CD4-positive, alpha-beta memory T cell (primary cell): Measurements from ENCODE around the gene DLGAP1. TPM values are rescaled to one million over a fixed set of nuclear protein-coding genes. Genes with fewer than 3 reads are reported as not detected.

Source experiments
- CTCF ChIA-PET: fragments of 350-600 bp; sonication (Branson Sonifier 250); formaldehyde crosslinking; loops from one replicate; lab custom pipeline; 2021; ENCODE audit warnings: inconsistent platforms; ENCODE audit not compliant: partially characterized antibody; lab: Charles Lee
- POLR2A ChIA-PET: fragments of 350-600 bp; sonication (Branson Sonifier 250); formaldehyde crosslinking; loops from one replicate; lab custom pipeline; 2021; ENCODE audit not compliant: partially characterized antibody; lab: Charles Lee
- DNase-seq, 5 donors: peaks; one replicate each; pipeline versions ENCODE4 v3.0.0 to v3.0.0-alpha.2; 2020 to 2022; ENCODE audit warnings: mixed read lengths in 1 of 5
- H3K27ac ChIP-seq: one replicate; pipeline ENCODE4 v1.7.0; 2013; ENCODE audit warnings: low read depth, low read length
- H3K27me3 ChIP-seq: 2 replicates; pipeline ENCODE4 v1.7.0; 2013; ENCODE audit warnings: mild to moderate bottlenecking, low read length, moderate library complexity; ENCODE audit not compliant: insufficient read depth
- H3K36me3 ChIP-seq: 2 replicates; pipeline ENCODE4 v1.7.0; 2013; ENCODE audit warnings: mild to moderate bottlenecking, low read length, moderate library complexity; ENCODE audit not compliant: insufficient read depth
- H3K4me1 ChIP-seq: 2 replicates; pipeline ENCODE4 v1.7.0; 2013; ENCODE audit warnings: mild to moderate bottlenecking, low read length, moderate library complexity; ENCODE audit not compliant: insufficient read depth
- H3K4me3 ChIP-seq, 2 donors: one replicate each; pipeline ENCODE4 v1.7.0; 2013; ENCODE audit warnings: low read length in 2 of 2, mild to moderate bottlenecking in 1 of 2
- H3K9me3 ChIP-seq, 2 donors: one replicate each; pipeline ENCODE4 v1.7.0; 2013; ENCODE audit warnings: low read length in 2 of 2, control low read depth in 1 of 2; ENCODE audit not compliant: control insufficient read depth in 1 of 2
- H3K27ac Mint-ChIP-seq, 7 donors: one replicate each; pipeline ENCODE4 v1.8.0; 2020 to 2021; ENCODE audit warnings: mixed read lengths in 7 of 7, mild to moderate bottlenecking in 6 of 7, inconsistent platforms in 3 of 7, moderate library complexity in 3 of 7
- H3K27me3 Mint-ChIP-seq, 2 donors: one replicate each; pipeline ENCODE4 v1.8.0; 2020 to 2021; ENCODE audit warnings: mixed read lengths in 2 of 2
- H3K36me3 Mint-ChIP-seq, 2 donors: one replicate each; pipeline ENCODE4 v1.8.0; 2020 to 2021; ENCODE audit warnings: mixed read lengths in 2 of 2, inconsistent platforms in 1 of 2, mild to moderate bottlenecking in 1 of 2
- H3K4me1 Mint-ChIP-seq, 4 donors: one replicate each; pipeline ENCODE4 v1.8.0; 2020 to 2021; ENCODE audit warnings: mixed read lengths in 4 of 4, mild to moderate bottlenecking in 1 of 4
- H3K4me3 Mint-ChIP-seq, 8 donors: one replicate each; pipeline ENCODE4 v1.8.0; 2020 to 2021; ENCODE audit warnings: mixed read lengths in 8 of 8, mild to moderate bottlenecking in 7 of 8, moderate library complexity in 6 of 8, inconsistent platforms in 3 of 8
- H3K9me3 Mint-ChIP-seq, 8 donors: one replicate each; pipeline ENCODE4 v1.8.0; 2020 to 2021; ENCODE audit warnings: mixed read lengths in 8 of 8, mild to moderate bottlenecking in 5 of 8, inconsistent platforms in 3 of 8, moderate library complexity in 1 of 8
- intact Hi-C: fragments of 100-400 bp; cut with micrococcal nuclease; formaldehyde crosslinking; loops from one replicate; pipeline ENCODE4 v1.15.1; 2023
- polyA plus RNA-seq, 2 donors: library from polyadenylated mRNA; unstranded; fragments of 300-500 nt; fragmentation: Illumina TruSeq; gene quantifications; one replicate each; pipeline ENCODE4 v1.2.3, GENCODE V29; 2021
- total RNA-seq, 2 experiments: library from RNA; stranded (reverse); gene quantifications; one replicate each; pipeline ENCODE4 v1.2.3, GENCODE V29; 2021

Gene DLGAP1
- total and polyA plus RNA-seq, 4 experiments from 2014 or later, result 0.17 to 0.71 (median 0.45) TPM

DNA sequence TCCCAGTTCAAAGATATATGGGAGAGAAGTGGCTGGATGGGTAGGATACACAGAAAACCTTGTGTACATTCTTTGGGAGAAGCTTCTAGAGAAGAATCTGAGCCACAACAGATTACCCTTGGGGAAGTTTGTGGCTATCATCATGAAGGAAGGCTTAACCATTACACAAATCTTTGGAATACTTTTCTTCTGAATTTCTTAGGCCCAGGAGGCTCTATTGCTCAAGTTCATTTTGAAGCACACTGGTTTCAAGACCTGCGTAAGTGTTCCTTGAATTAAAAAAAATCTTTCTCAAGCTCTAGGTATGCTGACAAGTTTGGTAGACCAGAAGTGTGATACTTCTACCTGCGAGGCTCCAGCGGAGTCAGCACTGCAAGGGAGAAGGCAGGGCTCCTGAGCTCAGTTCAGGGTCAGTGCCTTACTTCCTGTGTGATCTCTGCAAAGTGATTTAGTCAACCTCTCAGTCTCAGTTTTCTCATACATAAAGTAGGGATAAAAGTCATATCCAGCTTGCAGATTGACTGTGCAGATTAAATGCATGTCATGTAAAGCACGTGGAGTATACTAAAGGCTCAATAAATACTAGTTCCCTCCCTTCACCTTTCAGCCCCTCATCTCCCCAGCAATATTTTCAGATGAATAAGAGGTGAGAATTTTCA lies 438.6 kb downstream of the DLGAP1 start:
- H3K9me3 Mint-ChIP-seq, result no peaks in the 10 kb centered on the region

DNA sequence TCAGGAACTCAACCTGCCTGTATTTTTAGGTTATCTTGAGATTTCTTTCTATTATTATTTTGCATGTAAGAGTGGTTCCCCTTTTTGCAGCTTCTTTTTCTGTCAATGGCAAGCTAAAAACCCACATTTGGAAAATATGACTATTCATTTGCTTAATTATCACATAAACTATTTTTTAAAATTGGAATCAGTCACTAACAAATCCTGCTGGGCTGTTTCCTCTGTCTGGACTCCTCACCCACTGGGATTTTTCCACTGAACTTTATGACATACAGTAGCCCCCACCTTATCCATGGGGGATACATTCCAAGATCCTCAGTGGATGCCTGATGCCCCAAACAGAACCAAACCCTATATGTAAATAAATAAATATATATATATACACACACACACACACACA lies 447.3 kb downstream of the DLGAP1 start:
- Mint-ChIP-seq H3K4me3 (no peak overlapping the region), H3K27ac (no peak overlapping the region), H3K4me1 (no peaks in the 10 kb centered on the region), H3K36me3 (no peaks in the 10 kb centered on the region), H3K27me3 (peaks cover 11 to 13% of the 10 kb centered on the region in 2 donors), H3K9me3 (no peaks in the 10 kb centered on the region)
- H3K27me3 ChIP-seq, result no peaks in the 10 kb centered on the region
- no peak overlapping the region for H3K27ac ChIP-seq
- ChIA-PET POLR2A (no interaction called here), CTCF (no interaction called here)
- intact Hi-C loops, result no loop called here
- H3K4me3 ChIP-seq, result no peak overlapping the region
- no peak for DNase-seq
- H3K36me3 ChIP-seq, result no peaks in the 10 kb centered on the region
- no peaks in the 10 kb centered on the region for H3K9me3 ChIP-seq
- no peaks in the 10 kb centered on the region for H3K4me1 ChIP-seq

More for the DNA sequence above, 438.6 kb downstream of the DLGAP1 start:
- no peak overlapping the region for H3K27ac ChIP-seq
- ChIA-PET POLR2A (no interaction called here), CTCF (no interaction called here)
- DNase-seq, result no peak
- Mint-ChIP-seq H3K4me1 (no peaks in the 10 kb centered on the region), H3K4me3 (no peak overlapping the region), H3K27me3 (peaks cover 0 to 4% of the 10 kb centered on the region in 2 donors), H3K27ac (no peak overlapping the region), H3K36me3 (no peaks in the 10 kb centered on the region)
- no peaks in the 10 kb centered on the region for H3K27me3 ChIP-seq
- no peaks in the 10 kb centered on the region for H3K36me3 ChIP-seq
- no peak overlapping the region for H3K4me3 ChIP-seq
- H3K4me1 ChIP-seq, result no peaks in the 10 kb centered on the region
- intact Hi-C loops, result no loop called here
- no peaks in the 10 kb centered on the region for H3K9me3 ChIP-seq

DNA sequence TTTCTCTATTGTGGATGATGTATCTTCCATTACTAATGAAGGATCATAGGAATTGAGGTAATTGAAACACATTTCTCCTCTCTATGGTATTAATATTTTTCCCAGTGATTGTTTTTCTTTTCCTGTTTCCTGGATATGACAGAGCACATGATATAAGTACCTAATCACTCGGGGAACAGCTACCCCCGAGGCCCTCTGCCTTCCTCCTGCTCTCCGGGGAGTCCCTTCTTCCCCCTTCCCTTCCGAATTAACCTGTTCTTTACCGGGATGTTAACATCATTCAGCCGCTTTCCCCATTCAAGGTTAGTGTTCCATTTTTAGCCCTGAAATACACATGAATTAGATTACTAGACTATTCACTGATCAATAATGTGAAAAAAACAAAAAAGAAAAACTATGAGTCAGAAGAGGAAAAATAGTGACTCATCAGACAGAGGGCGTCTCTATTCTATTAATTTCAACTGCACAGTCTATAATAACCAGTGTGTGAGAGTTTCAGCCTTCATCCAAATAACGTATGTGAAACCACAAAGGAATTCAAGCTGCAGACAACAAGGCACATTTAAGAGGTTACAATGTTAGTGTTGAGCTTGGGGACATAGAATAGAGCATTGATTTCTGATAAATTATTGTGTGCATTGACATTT lies 450.8 kb downstream of the DLGAP1 start:
- ChIA-PET POLR2A (no interaction called here), CTCF (interaction anchor here (1.3 to 2.1 kb wide), 2 partner anchors 10 to 19 kb away, joined by 4 to 7 read pairs; no protein-coding TSS in a partner anchor)
- Histone ChIP-seq H3K9me3 (no peaks in the 10 kb centered on the region), H3K36me3 (no peaks in the 10 kb centered on the region), H3K4me3 (no peak overlapping the region), H3K27ac (no peak overlapping the region), H3K4me1 (no peaks in the 10 kb centered on the region), H3K27me3 (no peaks in the 10 kb centered on the region)
- no peaks in the 10 kb centered on the region for H3K9me3 Mint-ChIP-seq
- H3K27me3 Mint-ChIP-seq, result peaks cover 13% of the 10 kb centered on the region in 2 donors
- DNase-seq, result no peak
- H3K4me3 Mint-ChIP-seq, result no peak overlapping the region
- H3K36me3 Mint-ChIP-seq, result no peaks in the 10 kb centered on the region
- no peaks in the 10 kb centered on the region for H3K4me1 Mint-ChIP-seq
- intact Hi-C loops, result no loop called here
- no peak overlapping the region for H3K27ac Mint-ChIP-seq

DNA sequence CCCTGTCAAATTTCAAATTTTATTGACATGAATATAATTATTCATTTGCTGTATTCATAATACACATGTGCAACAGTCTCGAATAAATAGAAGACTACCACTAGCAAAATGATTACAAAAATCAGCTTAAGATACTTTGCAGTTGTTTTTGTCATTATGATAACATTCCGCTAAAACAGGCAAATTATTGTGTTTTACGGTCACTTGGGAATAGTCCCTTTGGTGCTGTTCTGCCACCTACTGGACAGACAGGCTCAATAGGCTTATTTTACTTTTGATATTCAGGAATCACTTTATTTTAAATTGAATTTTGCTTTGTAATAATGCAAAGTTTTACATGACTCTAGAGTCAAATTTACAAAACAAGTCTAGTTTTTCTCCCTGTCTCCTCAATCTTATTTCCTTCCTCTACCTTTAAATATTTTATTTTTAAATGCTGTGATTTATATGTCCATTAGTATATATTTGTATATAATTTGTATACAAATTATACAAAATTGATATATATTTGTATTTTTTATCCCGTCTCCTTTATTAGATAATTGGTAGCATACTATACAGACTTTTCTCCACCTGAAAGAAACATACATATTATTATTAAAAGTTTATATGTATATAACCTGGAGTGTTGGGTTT lies 456.3 kb downstream of the DLGAP1 start:
- Mint-ChIP-seq H3K36me3 (no peaks in the 10 kb centered on the region), H3K27ac (no peak overlapping the region), H3K4me3 (no peak overlapping the region), H3K27me3 (peaks cover 4 to 8% of the 10 kb centered on the region in 2 donors), H3K4me1 (peaks cover 0 to 3% (median 0%) of the 10 kb centered on the region in 4 donors), H3K9me3 (no peaks in the 10 kb centered on the region)
- Histone ChIP-seq H3K27ac (no peak overlapping the region), H3K36me3 (no peaks in the 10 kb centered on the region), H3K4me3 (no peak overlapping the region), H3K4me1 (no peaks in the 10 kb centered on the region), H3K9me3 (no peaks in the 10 kb centered on the region), H3K27me3 (no peaks in the 10 kb centered on the region)
- CTCF ChIA-PET, result interaction anchor here (1.4 to 1.6 kb wide), 2 partner anchors 14 to 227 kb away, joined by 4 to 5 read pairs; no protein-coding TSS in a partner anchor
- POLR2A ChIA-PET, result no interaction called here
- intact Hi-C loops, result no loop called here
- no peak for DNase-seq

DNA sequence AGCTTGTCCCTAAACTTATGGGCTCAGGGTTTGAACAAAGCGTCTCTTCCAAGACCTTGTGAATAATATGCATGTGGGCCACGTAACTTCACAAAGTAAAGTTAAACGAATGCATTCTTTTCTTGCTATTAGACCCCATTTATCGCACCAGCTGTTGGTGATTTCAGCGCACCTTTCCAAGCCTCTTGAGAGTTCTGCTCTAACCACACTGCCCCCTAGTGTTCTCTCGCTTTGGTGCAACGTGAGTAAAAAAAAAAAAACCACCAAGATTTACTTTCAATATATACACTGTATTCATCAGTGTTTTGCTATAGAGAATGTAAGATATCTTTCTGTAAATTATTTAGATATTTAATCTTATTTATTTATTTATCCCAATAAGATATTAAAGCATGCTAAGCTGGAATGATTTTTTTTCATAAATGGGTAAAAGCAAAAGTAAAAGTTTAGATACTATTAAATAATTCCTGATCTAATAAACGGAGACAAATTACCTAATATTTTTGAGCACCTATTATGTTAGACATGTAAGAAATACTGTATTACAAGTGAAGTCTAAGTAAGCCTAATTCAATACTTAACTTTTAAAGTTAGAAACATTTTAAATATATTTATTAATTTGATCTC lies 459.5 kb downstream of the DLGAP1 start:
- H3K27ac ChIP-seq, result no peak overlapping the region
- no peaks in the 10 kb centered on the region for H3K4me1 ChIP-seq
- Mint-ChIP-seq H3K4me3 (no peak overlapping the region), H3K9me3 (no peaks in the 10 kb centered on the region), H3K4me1 (peaks cover 0 to 3% (median 0%) of the 10 kb centered on the region in 4 donors), H3K36me3 (no peaks in the 10 kb centered on the region), H3K27ac (no peak overlapping the region), H3K27me3 (peaks cover 0 to 2% of the 10 kb centered on the region in 2 donors)
- DNase-seq, result peak in 4 of 5 donors; percentile 43 to 49 (median 46)
- POLR2A ChIA-PET, result no interaction called here
- H3K27me3 ChIP-seq, result no peaks in the 10 kb centered on the region
- no peak overlapping the region for H3K4me3 ChIP-seq
- intact Hi-C loops, result loop anchor here (1.0 kb wide), 1 partner anchor 224 kb away; no protein-coding TSS in a partner anchor
- CTCF ChIA-PET, result interaction anchor here (0.7 to 3.4 kb wide), 9 partner anchors 8 to 259 kb away, joined by 3 to 31 read pairs (median 4); no protein-coding TSS in a partner anchor
- H3K36me3 ChIP-seq, result no peaks in the 10 kb centered on the region
- no peaks in the 10 kb centered on the region for H3K9me3 ChIP-seq

DNA sequence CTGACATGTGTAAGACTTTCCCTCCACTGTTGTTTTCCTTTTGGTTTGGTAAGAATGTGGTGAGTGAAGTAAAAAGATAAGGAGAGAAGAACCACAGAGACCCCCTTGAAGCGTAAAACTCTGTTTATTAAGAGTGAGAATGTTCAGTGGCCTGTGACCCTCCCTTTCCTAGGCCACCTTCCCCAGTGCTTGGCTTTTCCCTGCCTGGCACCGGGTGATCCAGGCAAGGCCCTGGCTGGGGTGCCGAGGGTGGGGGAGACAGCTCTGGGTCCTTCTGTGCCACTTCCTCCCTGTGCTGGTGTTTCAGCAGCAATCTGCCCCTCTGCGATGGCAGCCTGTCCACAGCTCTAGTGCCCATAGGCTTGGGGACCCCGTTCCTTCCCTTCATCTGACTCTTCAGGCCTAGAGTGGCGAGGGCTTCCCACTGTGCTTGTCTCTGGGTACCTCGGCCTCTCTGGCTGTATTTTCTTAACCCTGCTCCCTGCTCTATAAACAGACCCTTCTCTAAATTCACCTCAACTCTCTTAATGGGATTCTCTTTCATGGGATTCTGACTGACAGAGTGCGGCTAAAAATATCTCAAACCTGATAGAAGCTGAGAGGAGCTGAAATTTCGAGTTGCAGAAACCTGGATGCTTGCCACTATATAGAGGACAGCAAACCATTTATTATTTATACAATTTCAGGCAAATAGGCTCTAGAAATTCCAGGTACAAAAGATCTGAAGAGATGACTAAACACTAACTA lies 461.0 kb downstream of the DLGAP1 start:
- Histone ChIP-seq H3K4me1 (no peaks in the 10 kb centered on the region), H3K36me3 (no peaks in the 10 kb centered on the region), H3K27me3 (no peaks in the 10 kb centered on the region), H3K27ac (no peak overlapping the region), H3K4me3 (no peak overlapping the region), H3K9me3 (no peaks in the 10 kb centered on the region)
- Mint-ChIP-seq H3K9me3 (no peaks in the 10 kb centered on the region), H3K27me3 (peaks cover 0 to 2% of the 10 kb centered on the region in 2 donors), H3K36me3 (no peaks in the 10 kb centered on the region), H3K4me1 (peaks cover 0 to 3% (median 0%) of the 10 kb centered on the region in 4 donors), H3K27ac (no peak overlapping the region), H3K4me3 (no peak overlapping the region)
- DNase-seq, result no peak
- intact Hi-C loops, result no loop called here
- POLR2A ChIA-PET, result no interaction called here
- CTCF ChIA-PET, result interaction anchor here (0.8 to 3.4 kb wide), 5 partner anchors 9 to 227 kb away, joined by 3 to 31 read pairs (median 7); no protein-coding TSS in a partner anchor
